ENCODE data around the gene KLC3.
"Not testable (repeated sequence)": the region's sequence is repeated elsewhere in the genome, so short reads cannot be mapped to it uniquely, and the experiment has no call there.

KLC3 gene

GRCh38 chr19:45324349-45324907 lies 16.1 kb upstream of the KLC3 start:
- TF ChIP-seq CTCF (IDR thresholded peaks at IDR 0.05; ENCODE audit: insufficient read depth, low read length, poor library complexity, severe bottlenecking) = no peak
- no peaks in the 10 kb centered on the region for H3K36me3 ChIP-seq (ENCODE audit: control insufficient read depth, insufficient read depth, low read length)
- no peak for DNase-seq (ENCODE audit: extremely low read depth, insufficient read length)
- H3K4me3 ChIP-seq (replicated peaks; ENCODE audit: low read depth, low read length) = no peak overlapping the region
- no peaks in the 10 kb centered on the region for H3K27me3 ChIP-seq (replicated peaks; ENCODE audit: control insufficient read depth, insufficient read depth, low read length)

- no peak for TF ChIP-seq CTCF (IDR thresholded peaks at IDR 0.05; ENCODE audit: insufficient read depth, low read length, poor library complexity, severe bottlenecking)
- Histone ChIP-seq H3K4me3 (replicated peaks; ENCODE audit: low read depth, low read length) (no peak overlapping the region), H3K36me3 (ENCODE audit: control insufficient read depth, insufficient read depth, low read length) (no peaks in the 10 kb centered on the region), H3K27me3 (replicated peaks; ENCODE audit: control insufficient read depth, insufficient read depth, low read length) (no peaks in the 10 kb centered on the region)
- no peak for DNase-seq (ENCODE audit: extremely low read depth, insufficient read length)
Observed at GRCh38 chr19:45327404-45328143, 13.0 kb upstream of the KLC3 start.

- DNase-seq (ENCODE audit: extremely low read depth, insufficient read length) = no peak
- TF ChIP-seq CTCF (IDR thresholded peaks at IDR 0.05; ENCODE audit: insufficient read depth, low read length, poor library complexity, severe bottlenecking) = no peak
- Histone ChIP-seq H3K27me3 (replicated peaks; ENCODE audit: control insufficient read depth, insufficient read depth, low read length) (no peaks in the 10 kb centered on the region), H3K4me3 (replicated peaks; ENCODE audit: low read depth, low read length) (no peak overlapping the region), H3K36me3 (ENCODE audit: control insufficient read depth, insufficient read depth, low read length) (no peaks in the 10 kb centered on the region)
Observed at GRCh38 chr19:45331411-45331810, 9.1 kb upstream of the KLC3 start.

GRCh38 chr19:45333609-45334303 lies 6.8 kb upstream of the KLC3 start:
- DNase-seq (ENCODE audit: extremely low read depth, insufficient read length) = no peak
- Histone ChIP-seq H3K36me3 (ENCODE audit: control insufficient read depth, insufficient read depth, low read length) (no peaks in the 10 kb centered on the region), H3K4me3 (replicated peaks; ENCODE audit: low read depth, low read length) (no peak overlapping the region)

GRCh38 chr19:45334881-45335280 lies 5.7 kb upstream of the KLC3 start:
- H3K27me3 ChIP-seq (replicated peaks; ENCODE audit: control insufficient read depth, insufficient read depth, low read length); DNase-seq (ENCODE audit: extremely low read depth, insufficient read length); H3K36me3 ChIP-seq (ENCODE audit: control insufficient read depth, insufficient read depth, low read length); H3K4me3 ChIP-seq (replicated peaks; ENCODE audit: low read depth, low read length): not testable (repeated sequence)

More at GRCh38 chr19:45333609-45334303, 6.8 kb upstream of the KLC3 start:
- TF ChIP-seq CTCF (IDR thresholded peaks at IDR 0.05; ENCODE audit: insufficient read depth, low read length, poor library complexity, severe bottlenecking) = no peak
- H3K27me3 ChIP-seq (replicated peaks; ENCODE audit: control insufficient read depth, insufficient read depth, low read length) = no peaks in the 10 kb centered on the region

GRCh38 chr19:45336696-45337251 lies 3.8 kb upstream of the KLC3 start:
- no peak overlapping the region for H3K4me3 ChIP-seq (replicated peaks; ENCODE audit: low read depth, low read length)
- H3K36me3 ChIP-seq (ENCODE audit: control insufficient read depth, insufficient read depth, low read length) = no peaks in the 10 kb centered on the region
- no peaks in the 10 kb centered on the region; the same call in 1 of the 2 replicates for H3K27me3 ChIP-seq (replicated peaks; ENCODE audit: control insufficient read depth, insufficient read depth, low read length)
- TF ChIP-seq CTCF (IDR thresholded peaks at IDR 0.05; ENCODE audit: insufficient read depth, low read length, poor library complexity, severe bottlenecking) = no peak
- DNase-seq (ENCODE audit: extremely low read depth, insufficient read length) = no peak

Data from GM06990 (cell line).